H1 (cell line): ENCODE measurements around the gene RNF114. TPM values are rescaled to one million over a fixed set of nuclear protein-coding genes. Genes with fewer than 3 reads are reported as not detected.

Experiments
- CTCF ChIA-PET: fragments of 300-600 bp; sonication (Branson Sonifier 250); formaldehyde crosslinking; loops from one replicate; lab custom pipeline; 2021; ENCODE audit not compliant: partially characterized antibody; lab: Charles Lee
- POLR2A ChIA-PET: fragments of 300-600 bp; sonication (Branson Sonifier 250); formaldehyde crosslinking; loops from one replicate; lab custom pipeline; 2021; ENCODE audit warnings: inconsistent platforms; ENCODE audit not compliant: partially characterized antibody; lab: Charles Lee
- DNase-seq, 2 experiments: peaks; one replicate each; pipeline versions ENCODE4 v3.0.0 to v3.0.0-alpha.2; 2010 to 2022; ENCODE audit warnings: low spot score in 2 of 2, low read depth in 1 of 2, mixed read lengths in 1 of 2
- FAIRE-seq: peaks from 2 replicates; lab custom pipeline; 2011; peaks lifted over from hg19 to GRCh38; lab: Jason Lieb, UNC
- H2AFZ ChIP-seq: 2 replicates; pipeline ENCODE4 v1.8.1; 2012; ENCODE audit warnings: low read length, inconsistent platforms
- H2AK5ac ChIP-seq: 2 replicates; pipeline ENCODE4 v1.6.1; 2013; ENCODE audit warnings: low read depth, low read length
- H2BK120ac ChIP-seq: replicated peaks from 2 replicates; pipeline ENCODE3; 2013; ENCODE audit warnings: low read depth, low read length, inconsistent platforms
- H2BK12ac ChIP-seq: 2 replicates; pipeline ENCODE4 v1.6.1; 2013; ENCODE audit warnings: low read depth, low read length
- H2BK15ac ChIP-seq: 2 replicates; pipeline ENCODE4 v1.6.1; 2013; ENCODE audit warnings: low read length
- H2BK20ac ChIP-seq: 2 replicates; pipeline ENCODE4 v1.6.1; 2013; ENCODE audit warnings: low read length
- H2BK5ac ChIP-seq: 2 replicates; pipeline ENCODE4 v1.6.1; 2013; ENCODE audit warnings: low read depth, low read length
- H3K14ac ChIP-seq: 2 replicates; pipeline ENCODE4 v1.6.1; 2013; ENCODE audit warnings: inconsistent platforms; ENCODE audit not compliant: insufficient read length
- H3K18ac ChIP-seq: 2 replicates; pipeline ENCODE4 v1.6.1; 2013; ENCODE audit warnings: low read length; ENCODE audit errors: extremely low read depth
- H3K23ac ChIP-seq: 2 replicates; pipeline ENCODE4 v1.6.1; 2013; ENCODE audit warnings: inconsistent platforms; ENCODE audit not compliant: insufficient read length
- H3K23me2 ChIP-seq: 2 replicates; pipeline ENCODE4 v1.6.1; 2013; ENCODE audit warnings: low read depth, low read length
- H3K27ac ChIP-seq: 2 replicates; pipeline ENCODE4 v1.6.1; 2011; ENCODE audit warnings: low read depth, low read length, inconsistent platforms
- H3K27me3 ChIP-seq, 4 experiments: replicated peaks in 1 of 4; 1 replicate in 1 of 4; 2 replicates in 3 of 4; pipeline versions ENCODE4 v1.6.1 to v1.8.1; 2011 to 2013; ENCODE audit warnings: low read length in 3 of 4, mild to moderate bottlenecking in 3 of 4, inconsistent platforms in 2 of 4, mixed read lengths in 2 of 4, moderate library complexity in 1 of 4; ENCODE audit not compliant: control insufficient read depth in 3 of 4, insufficient read depth in 3 of 4; ENCODE audit errors: extremely low read depth in 1 of 4
- H3K36me3 ChIP-seq, 4 experiments: 2 replicates each; pipeline versions ENCODE4 v1.6.1 to v1.8.1; 2011 to 2013; ENCODE audit warnings: mild to moderate bottlenecking in 4 of 4, low read length in 3 of 4, moderate library complexity in 2 of 4, control low read depth in 1 of 4, inconsistent platforms in 1 of 4; ENCODE audit not compliant: insufficient read depth in 4 of 4, control insufficient read depth in 2 of 4
- H3K4ac ChIP-seq: replicated peaks from 2 replicates; pipeline ENCODE3; 2013; ENCODE audit warnings: low read length, low read depth, mixed read lengths, inconsistent platforms; ENCODE audit not compliant: insufficient read length
- H3K4me1 ChIP-seq, 4 experiments: replicated peaks in 1 of 4; 1 replicate in 1 of 4; 2 replicates in 3 of 4; pipeline versions ENCODE4 v1.6.1 to v1.8.1; 2011 to 2013; ENCODE audit warnings: low read length in 3 of 4, inconsistent platforms in 2 of 4, mixed read lengths in 1 of 4; ENCODE audit not compliant: insufficient read depth in 4 of 4, control insufficient read depth in 3 of 4
- H3K4me2 ChIP-seq, 2 experiments: 2 replicates each; pipeline versions ENCODE4 v1.6.1 to v1.8.1; 2011 to 2013; ENCODE audit warnings: low read depth in 2 of 2, low read length in 2 of 2, control low read depth in 1 of 2, inconsistent platforms in 1 of 2, mild to moderate bottlenecking in 1 of 2; ENCODE audit not compliant: insufficient read depth in 1 of 2
- H3K4me3 ChIP-seq, 4 experiments: fragments of 200-600, 300-600 bp in 1 of 4; sonication (generic), shearing (Covaris generic), sonication (Bioruptor Twin) in 1 of 4; 2 replicates each; pipeline versions ENCODE4 v1.5.1 to v1.8.1; 2011 to 2016; ENCODE audit warnings: low read length in 4 of 4, low read depth in 3 of 4, control low read depth in 2 of 4, inconsistent platforms in 2 of 4, mild to moderate bottlenecking in 2 of 4, mixed read lengths in 1 of 4, moderate library complexity in 1 of 4; ENCODE audit not compliant: insufficient read depth in 2 of 4; ENCODE audit errors: extremely low read depth in 1 of 4
- H3K56ac ChIP-seq: replicated peaks from 2 replicates; pipeline ENCODE3; 2013; ENCODE audit warnings: low read depth, mild to moderate bottlenecking, mixed read lengths, low read length, inconsistent platforms; ENCODE audit not compliant: insufficient read length
- H3K79me1 ChIP-seq: 2 replicates; pipeline ENCODE4 v1.6.1; 2013; ENCODE audit warnings: low read depth, low read length, control low read depth
- H3K79me2 ChIP-seq, 2 experiments: 2 replicates each; pipeline versions ENCODE4 v1.6.1 to v1.8.1; 2012 to 2013; ENCODE audit warnings: low read length in 2 of 2, mild to moderate bottlenecking in 2 of 2, inconsistent platforms in 1 of 2; ENCODE audit not compliant: insufficient read depth in 2 of 2, control insufficient read depth in 1 of 2
- H3K9ac ChIP-seq, 4 experiments: replicated peaks in 1 of 4; 1 replicate in 1 of 4; 2 replicates in 3 of 4; pipeline versions ENCODE4 v1.6.1 to v1.8.1; 2011 to 2013; ENCODE audit warnings: low read depth in 3 of 4, low read length in 3 of 4, control low read depth in 2 of 4, mild to moderate bottlenecking in 2 of 4, moderate library complexity in 2 of 4, inconsistent platforms in 1 of 4; ENCODE audit errors: extremely low read depth in 1 of 4
- H3K9me3 ChIP-seq, 2 experiments: 2 replicates each; pipeline versions ENCODE4 v1.6.1 to v1.8.1; 2012 to 2013; ENCODE audit warnings: mild to moderate bottlenecking in 2 of 2, moderate library complexity in 2 of 2, control low read depth in 1 of 2, inconsistent platforms in 1 of 2, low read depth in 1 of 2, low read length in 1 of 2, mixed read lengths in 1 of 2; ENCODE audit not compliant: insufficient read depth in 2 of 2
- H4K20me1 ChIP-seq, 2 experiments: replicated peaks in 1 of 2; 2 replicates each; pipeline versions ENCODE3 to v1.8.1; 2011 to 2013; ENCODE audit warnings: inconsistent platforms in 2 of 2, low read length in 2 of 2, mild to moderate bottlenecking in 1 of 2; ENCODE audit not compliant: insufficient read depth in 2 of 2, control insufficient read depth in 1 of 2
- H4K5ac ChIP-seq: 2 replicates; pipeline ENCODE4 v1.6.1; 2013; ENCODE audit warnings: low read length, low read depth, mixed read lengths, inconsistent platforms; ENCODE audit not compliant: insufficient read length
- H4K8ac ChIP-seq: 2 replicates; pipeline ENCODE4 v1.8.0; 2013; ENCODE audit warnings: mild to moderate bottlenecking, moderate library complexity, low read length, inconsistent platforms; ENCODE audit not compliant: insufficient read depth; ENCODE audit errors: extremely low read depth
- H4K91ac ChIP-seq: replicated peaks from 2 replicates; pipeline ENCODE3; 2013; ENCODE audit warnings: low read length, mixed read lengths, inconsistent platforms; ENCODE audit not compliant: insufficient read length
- ATF2 ChIP-seq: IDR thresholded peaks from 2 replicates; pipeline ENCODE4 v1.6.1; 2012; ENCODE audit warnings: low read length, inconsistent platforms
- BACH1 ChIP-seq: IDR thresholded peaks from 2 replicates; pipeline ENCODE4 v1.6.1; 2012; ENCODE audit warnings: low read length, improper control_type of control experiment
- EP300 ChIP-seq, 2 experiments: IDR thresholded peaks; 1 replicate in 1 of 2; 2 replicates in 1 of 2; pipeline ENCODE4 v1.6.1; 2011 to 2012; ENCODE audit warnings: low read depth in 2 of 2, low read length in 2 of 2, mild to moderate bottlenecking in 2 of 2, borderline replicate concordance in 1 of 2, inconsistent platforms in 1 of 2, moderate library complexity in 1 of 2
- EZH2 ChIP-seq: fragments of 200-600 bp; sonication (generic); IDR thresholded peaks from 2 replicates; pipeline ENCODE4 v1.7.1; 2012; ENCODE audit warnings: low read depth, mild to moderate bottlenecking, moderate library complexity, low read length, inconsistent platforms; ENCODE audit not compliant: severe bottlenecking
- JUN ChIP-seq: IDR thresholded peaks from 2 replicates; pipeline ENCODE4 v1.6.1; 2011; ENCODE audit warnings: low read depth, mild to moderate bottlenecking, improper control_type of control experiment, low read length
- NRF1 ChIP-seq: IDR thresholded peaks from 2 replicates; pipeline ENCODE4 v1.6.1; 2011; ENCODE audit warnings: mild to moderate bottlenecking, low read depth, low read length, improper control_type of control experiment
- PHF8 ChIP-seq: fragments of 200-600 bp; sonication (generic); conservative IDR thresholded peaks from 2 replicates; pipeline ENCODE4 v1.7.1; 2012; ENCODE audit warnings: low read depth, mild to moderate bottlenecking, inconsistent platforms, low read length, moderate library complexity
- POLR2A ChIP-seq, 2 experiments: IDR thresholded peaks; 1 replicate in 1 of 2; 2 replicates in 1 of 2; pipeline ENCODE4 v1.6.1; 2011; ENCODE audit warnings: low read depth in 2 of 2, low read length in 2 of 2, mild to moderate bottlenecking in 2 of 2; ENCODE audit errors: control extremely low read depth in 1 of 2
- SAP30 ChIP-seq: fragments of 300-600 bp; sonication (generic); IDR thresholded peaks from 2 replicates; pipeline ENCODE4 v1.7.1; 2012; ENCODE audit warnings: low read length, moderate library complexity, mild to moderate bottlenecking, inconsistent platforms; ENCODE audit not compliant: insufficient read depth, insufficient replicate concordance
- SP1 ChIP-seq: IDR thresholded peaks from 2 replicates; pipeline ENCODE4 v1.6.1; 2011; ENCODE audit warnings: low read depth, low read length
- ZNF274 ChIP-seq: IDR thresholded peaks from 2 replicates; pipeline ENCODE4 v1.7.0; 2012; ENCODE audit warnings: low read length, borderline replicate concordance; ENCODE audit errors: extremely low read depth
- WGBS, 2 experiments: shearing (Covaris generic) in 1 of 2; methylation state at CpG; one replicate each; pipeline versions ENCODE4 v1.1.6 to v1.1.7; 2013 to 2015; ENCODE audit warnings: low lambda C conversion rate in 2 of 2, mixed read lengths in 2 of 2, inconsistent platforms in 1 of 2, low coverage in 1 of 2, missing lambda C conversion rate in 1 of 2; ENCODE audit not compliant: insufficient replicate concordance in 2 of 2, insufficient coverage in 1 of 2, insufficient read length in 1 of 2; ENCODE audit errors: extremely low coverage in 1 of 2, missing lambda C conversion rate in 1 of 2; 5-methylcytosine and 5-hydroxymethylcytosine counted together
- polyA plus RNA-seq, 7 experiments: library from polyadenylated mRNA; depleted of rRNA in 3 of 7; stranded (reverse) in 5 of 7; unstranded in 2 of 7; fragments of >200 nt in 5 of 7; fragments of 200-250 nt in 2 of 7; gene quantifications; 1 replicate in 5 of 7; 2 replicates in 1 of 7; 4 replicates in 1 of 7; pipeline versions ENCODE4 v1.2.1 to v1.2.3, GENCODE V29; 2011 to 2013; ENCODE audit warnings: missing spikeins in 2 of 7, mixed read lengths in 2 of 7
- total RNA-seq: library from RNA; stranded (reverse); fragmentation: NEBNext Ultra II Directional; extraction: Animal tissue kit (Norgen Biotek cat#: 25700); gene quantifications from 2 replicates; pipeline ENCODE4 v1.2.1, GENCODE V29; 2021

The RNF114 gene
- total and polyA plus RNA-seq, 2 of the 8 experiments (the other 6 are each of a cell fraction or from before 2014, with no cell fraction given), result 81.7 to 89.9 TPM

GRCh38 chr20:49928411-49929141, 7.6 kb upstream of the RNF114 start:
- no peak overlapping the region for H3K23ac ChIP-seq
- no peaks in the 10 kb centered on the region for H3K27me3 ChIP-seq
- H3K4ac ChIP-seq, result no peak overlapping the region
- ChIA-PET CTCF (interaction anchor here (0.6 to 2.3 kb wide), 6 partner anchors 9 to 48 kb away, joined by 3 to 8 read pairs (median 3); no protein-coding TSS in a partner anchor), POLR2A (interaction anchor here (0.7 kb wide), 1 partner anchor 637 kb away, joined by 3 read pairs; no protein-coding TSS in a partner anchor)
- H2BK15ac ChIP-seq, result no peak overlapping the region
- no peak overlapping the region for H2BK12ac ChIP-seq
- no peaks in the 10 kb centered on the region for H3K79me1 ChIP-seq
- H3K4me2 ChIP-seq, result no peak overlapping the region
- no peak overlapping the region for H3K56ac ChIP-seq
- no peaks in the 10 kb centered on the region for H3K36me3 ChIP-seq
- no peak overlapping the region for H3K14ac ChIP-seq
- no peak overlapping the region for H4K91ac ChIP-seq
- H3K9ac ChIP-seq, result no peak overlapping the region
- H2BK120ac ChIP-seq, result no peak overlapping the region
- no peaks in the 10 kb centered on the region for H3K79me2 ChIP-seq
- no peaks in the 10 kb centered on the region for H4K20me1 ChIP-seq
- WGBS, 2 experiments, result 30% methylated on average over 15 of the region's 15 CpGs; no CpG with 5 or more reads in 1 of the 2 experiments
- H2BK20ac ChIP-seq, result no peak overlapping the region
- H3K4me1 ChIP-seq, result no peaks in the 10 kb centered on the region
- H4K8ac ChIP-seq, result no peak overlapping the region
- H3K23me2 ChIP-seq, result no peaks in the 10 kb centered on the region
- no peak overlapping the region for H2BK5ac ChIP-seq
- no peak overlapping the region for H2AK5ac ChIP-seq
- no peak overlapping the region for H3K18ac ChIP-seq
- DNase-seq (peak; percentile 47 to 86), FAIRE-seq (no peak)
- H3K27ac ChIP-seq, result no peak overlapping the region
- H3K4me3 ChIP-seq, result no peak overlapping the region
- H3K9me3 ChIP-seq, result no peaks in the 10 kb centered on the region
- no peak overlapping the region for H4K5ac ChIP-seq
- 0 out of 2 replicates have a peak overlapping the region, but pooled peaks have one; percentile 42 for H2AFZ ChIP-seq
- TF ChIP-seq ZNF274 (no peak), BACH1 (no peak), NRF1 (no peak), SAP30 (no peak), JUN (no peak), SP1 (peak; percentile 65; the same call in 1 of the 2 replicates), EZH2 (no peak), POLR2A (IDR thresholded peaks at IDR 0.05; ENCODE audit: control extremely low read depth in 1 of 2, low read depth in 2 of 2, low read length in 2 of 2) (no peak), PHF8 (no peak), ATF2 (no peak), EP300 (IDR thresholded peaks at IDR 0.05; ENCODE audit: borderline replicate concordance in 1 of 2, low read depth in 2 of 2, low read length in 2 of 2) (no peak)
